Urinary bladder (tissue), 4 donors: ENCODE measurements around the gene PRELID2. TPM values are rescaled to one million over a fixed set of nuclear protein-coding genes. Genes with fewer than 3 reads are reported as not detected.
A peak's percentile ranks its signal among the peaks of the same experiment; 100 is the strongest.
"Not testable (repeated sequence)": the region's sequence is repeated elsewhere in the genome, so short reads cannot be mapped to it uniquely, and the experiment has no call there.

ENCODE experiments used
- DNase-seq: peaks from one replicate; pipeline ENCODE4 v3.0.0-alpha.2; 2015; ENCODE audit errors: extremely low spot score
- H3K27ac ChIP-seq: one replicate; pipeline ENCODE4 v1.5.1; 2013; ENCODE audit warnings: low read depth, mild to moderate bottlenecking, moderate library complexity
- H3K36me3 ChIP-seq: one replicate; pipeline ENCODE4 v1.6.1; 2013; ENCODE audit warnings: mild to moderate bottlenecking, moderate library complexity; ENCODE audit not compliant: insufficient read depth
- H3K4me1 ChIP-seq: one replicate; pipeline ENCODE4 v1.6.1; 2013; ENCODE audit warnings: mild to moderate bottlenecking, moderate library complexity; ENCODE audit not compliant: insufficient read depth
- H3K4me3 ChIP-seq: one replicate; pipeline ENCODE4 v1.5.1; 2013; ENCODE audit warnings: low read depth, low read length
- WGBS: extraction: QIAGEN DNeasy Blood & Tissue Kit; methylation state at CpG from one replicate; pipeline ENCODE4 v1.1.7; 2013; 5-methylcytosine and 5-hydroxymethylcytosine counted together
- polyA plus RNA-seq: library from polyadenylated mRNA; stranded (reverse); fragments of 200-250 nt; gene quantifications from one replicate; pipeline ENCODE4 v1.2.3, GENCODE V29; 2013
- total RNA-seq: library from RNA; depleted of rRNA; stranded (reverse); fragments of >200 nt; gene quantifications from one replicate; pipeline ENCODE4 v1.2.3, GENCODE V29; 2014
- donor health status: healthy with polysubstance abuse.
- donor health status: healthy.

PRELID2 gene
- 56.8 TPM for total RNA-seq
- polyA plus RNA-seq: 4.1 TPM

GRCh38 chr5:145834917-145835847 lies at the start of gene PRELID2:
TSS of gene PRELID2 (minus strand) at chr5:145835342. CDS start at chr5:145835251, 91 bp downstream.
- H3K36me3 ChIP-seq: no peaks in the 10 kb centered on the region
- peaks cover 1% of the 10 kb centered on the region for H3K4me1 ChIP-seq
- peak within 1 kb of the TSS; percentile 61 for H3K4me3 ChIP-seq
- under 1% methylated on average over 71 of the region's 71 CpGs for WGBS
- DNase-seq: peak; percentile 82
- H3K27ac ChIP-seq: peak within 1 kb of the TSS; percentile 27

GRCh38 chr5:145874765-145875164 lies 39.6 kb upstream of the PRELID2 start:
- no peaks in the 10 kb centered on the region for H3K4me1 ChIP-seq
- H3K4me3 ChIP-seq: no peak overlapping the region
- no peak for DNase-seq
- WGBS: 92% methylated on average over 2 of the region's 2 CpGs
- H3K36me3 ChIP-seq: no peaks in the 10 kb centered on the region
- no peak overlapping the region for H3K27ac ChIP-seq

GRCh38 chr5:145872914-145873313 lies 37.8 kb upstream of the PRELID2 start, which contains the start of gene GRXCR2:
TSS of gene GRXCR2 (minus strand) at chr5:145873014. CDS start at chr5:145872968, 46 bp downstream.
- 74% methylated on average over 3 of the region's 3 CpGs for WGBS
- H3K4me1 ChIP-seq: no peaks in the 10 kb centered on the region
- no peak for DNase-seq
- H3K36me3 ChIP-seq: no peaks in the 10 kb centered on the region
- H3K27ac ChIP-seq: no peak within 1 kb of the TSS
- H3K4me3 ChIP-seq: no peak within 1 kb of the TSS

- WGBS: 63% methylated on average over 8 of the region's 8 CpGs
- no peaks in the 10 kb centered on the region for H3K36me3 ChIP-seq
- no peaks in the 10 kb centered on the region for H3K4me1 ChIP-seq
- DNase-seq: no peak
- no peak overlapping the region for H3K4me3 ChIP-seq
- no peak overlapping the region for H3K27ac ChIP-seq
These were observed 37.3 kb upstream of the PRELID2 start for GRCh38 chr5:145872486-145872885.

- no peak for DNase-seq
- Histone ChIP-seq H3K36me3 (no peaks in the 10 kb centered on the region), H3K4me1 (peaks cover 1% of the 10 kb centered on the region), H3K27ac (no peak overlapping the region), H3K4me3 (no peak overlapping the region)
- 70% methylated on average over 4 of the region's 4 CpGs for WGBS
These were observed 34.6 kb upstream of the PRELID2 start for GRCh38 chr5:145869753-145870152.

- WGBS: 42% methylated on average over 1 of the region's 1 CpG
These were observed 32.7 kb upstream of the PRELID2 start for GRCh38 chr5:145867806-145868205.

GRCh38 chr5:145864432-145864831 lies 29.3 kb upstream of the PRELID2 start:
- not testable (repeated sequence) for H3K27ac ChIP-seq, DNase-seq, H3K4me3 ChIP-seq, H3K4me1 ChIP-seq, H3K36me3 ChIP-seq
- 75% methylated on average over 2 of the region's 2 CpGs for WGBS

More at GRCh38 chr5:145867806-145868205, 32.7 kb upstream of the PRELID2 start:
- Histone ChIP-seq H3K4me1 (peaks cover 1% of the 10 kb centered on the region), H3K36me3 (no peaks in the 10 kb centered on the region), H3K4me3 (no peak overlapping the region), H3K27ac (no peak overlapping the region)
- DNase-seq: no peak

GRCh38 chr5:145863003-145863402 lies 27.9 kb upstream of the PRELID2 start:
- 79% methylated on average over 3 of the region's 3 CpGs for WGBS
- Histone ChIP-seq H3K27ac (no peak overlapping the region), H3K36me3 (no peaks in the 10 kb centered on the region), H3K4me1 (peaks cover 1% of the 10 kb centered on the region), H3K4me3 (no peak overlapping the region)
- no peak for DNase-seq

- H3K27ac ChIP-seq: no peak overlapping the region
- no peak for DNase-seq
- 84% methylated on average over 3 of the region's 3 CpGs for WGBS
- no peaks in the 10 kb centered on the region for H3K4me1 ChIP-seq
- no peak overlapping the region for H3K4me3 ChIP-seq
- H3K36me3 ChIP-seq: no peaks in the 10 kb centered on the region
These were observed 24.8 kb upstream of the PRELID2 start for GRCh38 chr5:145859897-145860296.

- WGBS: 77% methylated on average over 6 of the region's 6 CpGs
- DNase-seq: no peak
- Histone ChIP-seq H3K4me1 (no peaks in the 10 kb centered on the region), H3K27ac (no peak overlapping the region), H3K36me3 (no peaks in the 10 kb centered on the region), H3K4me3 (no peak overlapping the region)
These were observed 24.3 kb upstream of the PRELID2 start for GRCh38 chr5:145859453-145859852.

GRCh38 chr5:145858959-145859358 lies 23.8 kb upstream of the PRELID2 start:
- Histone ChIP-seq H3K27ac (no peak overlapping the region), H3K36me3 (no peaks in the 10 kb centered on the region), H3K4me1 (no peaks in the 10 kb centered on the region), H3K4me3 (no peak overlapping the region)
- WGBS: 55% methylated on average over 4 of the region's 4 CpGs
- no peak for DNase-seq

GRCh38 chr5:145856285-145856818 lies 21.2 kb upstream of the PRELID2 start:
- Histone ChIP-seq H3K27ac (peak overlapping the region; percentile 12), H3K36me3 (no peaks in the 10 kb centered on the region), H3K4me1 (no peaks in the 10 kb centered on the region), H3K4me3 (peak overlapping the region; percentile 19)
- WGBS: 11% methylated on average over 25 of the region's 25 CpGs
- peak; percentile 31 for DNase-seq

- no peak for DNase-seq
- Histone ChIP-seq H3K4me1 (no peaks in the 10 kb centered on the region), H3K27ac (peak overlapping the region; percentile 12), H3K4me3 (no peak overlapping the region), H3K36me3 (no peaks in the 10 kb centered on the region)
- 61% methylated on average over 4 of the region's 4 CpGs for WGBS
These were observed 20.7 kb upstream of the PRELID2 start for GRCh38 chr5:145855763-145856267.
